Prostate gland (tissue), 2 donors: ENCODE results near the gene SRSF7. TPM values are rescaled to one million over a fixed set of nuclear protein-coding genes. Genes with fewer than 3 reads are reported as not detected.

ENCODE experiments used
- DNase-seq: peaks from one replicate; pipeline ENCODE4 v3.0.0-alpha.2; 2019; ENCODE audit warnings: low spot score
- H3K27ac ChIP-seq, 2 donors: fragments of 200-600 bp; sonication (generic); 2 replicates each; pipeline ENCODE4 v1.5.1; 2017 to 2019
- H3K27me3 ChIP-seq: fragments of 200-600 bp; sonication (generic); replicated peaks from 2 replicates; pipeline ENCODE4 v1.5.1; 2019; ENCODE audit not compliant: insufficient read depth
- H3K36me3 ChIP-seq, 2 donors: fragments of 200-600 bp; sonication (generic); 1 replicate in 1 of 2; 2 replicates in 1 of 2; pipeline versions ENCODE4 v1.5.1 to v1.8.1; 2017 to 2019
- H3K4me1 ChIP-seq: fragments of 200-600 bp; sonication (generic); replicated peaks from 2 replicates; pipeline ENCODE4 v1.5.1; 2019
- H3K4me3 ChIP-seq, 2 donors: fragments of 200-600 bp; sonication (generic); 2 replicates each; pipeline ENCODE4 v1.5.1; 2017 to 2019
- H3K9me3 ChIP-seq: fragments of 200-600 bp; sonication (generic); 2 replicates; pipeline ENCODE4 v1.5.1; 2017
- CTCF ChIP-seq, 4 experiments: fragments of 200-600 bp in 2 of 4; fragments of 450-650 bp in 2 of 4; sonication (generic) in 2 of 4; IDR thresholded peaks; 1 replicate in 3 of 4; 2 replicates in 1 of 4; pipeline ENCODE4 v1.5.1; 2016 to 2019; ENCODE audit warnings: antibody characterized with exemption in 4 of 4, mild to moderate bottlenecking in 2 of 4, moderate library complexity in 2 of 4
- POLR2A ChIP-seq: fragments of 450-650 bp; IDR thresholded peaks from one replicate; pipeline ENCODE4 v1.6.1; 2016; ENCODE audit warnings: antibody characterized with exemption, mild to moderate bottlenecking
- POLR2AphosphoS5 ChIP-seq: sonication (generic); formaldehyde crosslinking; IDR thresholded peaks from one replicate; pipeline ENCODE4 v1.6.1; 2017; ENCODE audit warnings: antibody characterized with exemption
- WGBS: methylation state at CpG from one replicate; pipeline ENCODE4 v1.1.5; 2018; 5-methylcytosine and 5-hydroxymethylcytosine counted together
- intact Hi-C: fragments of 100-400 bp; cut with DNase I; formaldehyde crosslinking; loops from one replicate; pipeline ENCODE4 v1.14.2; 2022
- total RNA-seq, 2 donors: library from RNA; depleted of rRNA; stranded (reverse); fragments of >200 nt; gene quantifications; one replicate each; pipeline ENCODE4 v1.1.0, GENCODE V29; 2016

Gene SRSF7
- total RNA-seq, 2 donors from 2014 or later = 73.2 to 84.4 TPM

- no peaks in the 10 kb centered on the region for H3K9me3 ChIP-seq
- no peak for TF ChIP-seq POLR2AphosphoS5
- TF ChIP-seq CTCF (IDR thresholded peaks at IDR 0.05) = no peak
- TF ChIP-seq POLR2A = no peak
- whole genome bisulfite sequencing = 82% methylated on average over 3 of the region's 3 CpGs
These were observed 37.8 kb downstream of the SRSF7 start for GRCh38 chr2:38713338-38713737.

GRCh38 chr2:38712871-38713270 is 38.3 kb downstream of the SRSF7 start:
- Histone ChIP-seq H3K9me3 (no peaks in the 10 kb centered on the region), H3K4me1 (no peaks in the 10 kb centered on the region), H3K4me3 (no peak overlapping the region), H3K36me3 (no peaks in the 10 kb centered on the region), H3K27me3 (no peaks in the 10 kb centered on the region), H3K27ac (no peak overlapping the region)
- TF ChIP-seq POLR2A (no peak), CTCF (IDR thresholded peaks at IDR 0.05) (no peak), POLR2AphosphoS5 (no peak)
- DNase-seq = no peak
- WGBS = 75% methylated on average over 4 of the region's 4 CpGs
- intact Hi-C loops = no loop called here

More at GRCh38 chr2:38713338-38713737, 37.8 kb downstream of the SRSF7 start:
- H3K27ac ChIP-seq = no peak overlapping the region
- intact Hi-C loops = no loop called here
- H3K4me1 ChIP-seq = no peaks in the 10 kb centered on the region
- DNase-seq = no peak
- no peaks in the 10 kb centered on the region for H3K27me3 ChIP-seq
- no peaks in the 10 kb centered on the region for H3K36me3 ChIP-seq
- H3K4me3 ChIP-seq = no peak overlapping the region

GRCh38 chr2:38712413-38712812 is 38.7 kb downstream of the SRSF7 start:
- no peak overlapping the region for H3K27ac ChIP-seq
- H3K4me1 ChIP-seq = no peaks in the 10 kb centered on the region
- TF ChIP-seq CTCF (IDR thresholded peaks at IDR 0.05) = no peak
- H3K27me3 ChIP-seq = no peaks in the 10 kb centered on the region
- over 99% methylated on average over 7 of the region's 7 CpGs for WGBS
- H3K4me3 ChIP-seq = no peak overlapping the region
- no peaks in the 10 kb centered on the region for H3K9me3 ChIP-seq
- no peaks in the 10 kb centered on the region for H3K36me3 ChIP-seq
- no peak for DNase-seq
- intact Hi-C loops = no loop called here

- H3K36me3 ChIP-seq = no peaks in the 10 kb centered on the region
- H3K4me1 ChIP-seq = no peaks in the 10 kb centered on the region
- no peaks in the 10 kb centered on the region for H3K27me3 ChIP-seq
- no peak for DNase-seq
- TF ChIP-seq POLR2AphosphoS5 (no peak), CTCF (IDR thresholded peaks at IDR 0.05) (no peak), POLR2A (no peak)
- no peaks in the 10 kb centered on the region for H3K9me3 ChIP-seq
- intact Hi-C loops = no loop called here
- H3K4me3 ChIP-seq = no peak overlapping the region
- H3K27ac ChIP-seq = no peak overlapping the region
These were observed 39.6 kb downstream of the SRSF7 start for GRCh38 chr2:38711558-38711957.

- H3K9me3 ChIP-seq = no peaks in the 10 kb centered on the region
- H3K27ac ChIP-seq = no peak overlapping the region
- H3K36me3 ChIP-seq = no peaks in the 10 kb centered on the region
- intact Hi-C loops = loop anchor here (2.0 kb wide), 1 partner anchor 119 kb away; no protein-coding TSS in a partner anchor
- TF ChIP-seq POLR2AphosphoS5 (no peak), CTCF (IDR thresholded peaks at IDR 0.05) (no peak), POLR2A (no peak)
- no peak overlapping the region for H3K4me3 ChIP-seq
- H3K27me3 ChIP-seq = no peaks in the 10 kb centered on the region
- no peak for DNase-seq
- 59% methylated on average over 5 of the region's 5 CpGs for WGBS
- no peaks in the 10 kb centered on the region for H3K4me1 ChIP-seq
These were observed 41.5 kb downstream of the SRSF7 start for GRCh38 chr2:38709567-38710194.
